Measurements from ENCODE around the gene PDK4.
"Not testable (repeated sequence)": the region's sequence is repeated elsewhere in the genome, so short reads cannot be mapped to it uniquely, and the experiment has no call there.

The PDK4 gene

GRCh38 chr7:95578299-95578855, 17.9 kb downstream of the PDK4 start:
- in situ Hi-C loops (cut with HindIII; ENCODE audit: low sequenced_read_pairs) = no loop called here

- in situ Hi-C loops (cut with HindIII; ENCODE audit: low sequenced_read_pairs) = no loop called here
Observed at GRCh38 chr7:95577137-95577536, 19.2 kb downstream of the PDK4 start.

GRCh38 chr7:95569720-95570119, 26.6 kb downstream of the PDK4 start:
- in situ Hi-C loops (cut with HindIII; ENCODE audit: low sequenced_read_pairs) = no loop called here

- in situ Hi-C loops (cut with HindIII; ENCODE audit: low sequenced_read_pairs) = no loop called here
Observed at GRCh38 chr7:95560674-95561073, 35.6 kb downstream of the PDK4 start.

- in situ Hi-C loops (cut with HindIII; ENCODE audit: low sequenced_read_pairs) = no loop called here
Observed at GRCh38 chr7:95558864-95559263, 37.5 kb downstream of the PDK4 start.

- in situ Hi-C loops (cut with HindIII; ENCODE audit: low sequenced_read_pairs) = no loop called here
Observed at GRCh38 chr7:95556777-95557176, 39.5 kb downstream of the PDK4 start.

GRCh38 chr7:95553939-95554338, 42.4 kb downstream of the PDK4 start:
- in situ Hi-C loops (cut with HindIII; ENCODE audit: low sequenced_read_pairs) = no loop called here

GRCh38 chr7:95552010-95552926, 44.0 kb downstream of the PDK4 start:
- in situ Hi-C loops (cut with HindIII; ENCODE audit: low sequenced_read_pairs) = not testable (repeated sequence)

- in situ Hi-C loops (cut with HindIII; ENCODE audit: low sequenced_read_pairs) = no loop called here
Observed at GRCh38 chr7:95550546-95550945, 45.8 kb downstream of the PDK4 start.

- in situ Hi-C loops (cut with HindIII; ENCODE audit: low sequenced_read_pairs) = no loop called here
Observed at GRCh38 chr7:95549818-95550529, 46.3 kb downstream of the PDK4 start.

- in situ Hi-C loops (cut with HindIII; ENCODE audit: low sequenced_read_pairs) = no loop called here
Observed at GRCh38 chr7:95547361-95548348, 48.7 kb downstream of the PDK4 start.

GRCh38 chr7:95546647-95547046, 49.7 kb downstream of the PDK4 start:
- in situ Hi-C loops (cut with HindIII; ENCODE audit: low sequenced_read_pairs) = no loop called here

GRCh38 chr7:95545673-95546072, 50.6 kb downstream of the PDK4 start:
- in situ Hi-C loops (cut with HindIII; ENCODE audit: low sequenced_read_pairs) = no loop called here

- in situ Hi-C loops (cut with HindIII; ENCODE audit: low sequenced_read_pairs) = no loop called here
Observed at GRCh38 chr7:95545007-95545615, 51.2 kb downstream of the PDK4 start.

- in situ Hi-C loops (cut with HindIII; ENCODE audit: low sequenced_read_pairs) = no loop called here
Observed at GRCh38 chr7:95544171-95544570, 52.1 kb downstream of the PDK4 start.

GRCh38 chr7:95543312-95543711, 53.0 kb downstream of the PDK4 start:
- in situ Hi-C loops (cut with HindIII; ENCODE audit: low sequenced_read_pairs) = no loop called here

GRCh38 chr7:95540366-95540765, 56.0 kb downstream of the PDK4 start:
- in situ Hi-C loops (cut with HindIII; ENCODE audit: low sequenced_read_pairs) = no loop called here

GRCh38 chr7:95539426-95539825, 56.9 kb downstream of the PDK4 start:
- in situ Hi-C loops (cut with HindIII; ENCODE audit: low sequenced_read_pairs) = no loop called here

- in situ Hi-C loops (cut with HindIII; ENCODE audit: low sequenced_read_pairs) = no loop called here
Observed at GRCh38 chr7:95537468-95537867, 58.8 kb downstream of the PDK4 start.

- in situ Hi-C loops (cut with HindIII; ENCODE audit: low sequenced_read_pairs) = no loop called here
Observed at GRCh38 chr7:95536656-95537311, 59.5 kb downstream of the PDK4 start.
